Stimulated activated CD4-positive, alpha-beta T cell treated with anti-CD3 and anti-CD28 coated beads, Interleukin-12 subunit alpha, Interleukin-12 subunit beta, amount 100 ng/mL, for 24 hours (primary cell): Measurements from ENCODE around the gene RPS6KA4.

ENCODE experiments used
- DNase-seq, 2 experiments: peaks; one replicate each; pipeline ENCODE4 v3.0.0-alpha.2; 2020; ENCODE audit warnings: low read depth in 2 of 2

Gene RPS6KA4

DNA sequence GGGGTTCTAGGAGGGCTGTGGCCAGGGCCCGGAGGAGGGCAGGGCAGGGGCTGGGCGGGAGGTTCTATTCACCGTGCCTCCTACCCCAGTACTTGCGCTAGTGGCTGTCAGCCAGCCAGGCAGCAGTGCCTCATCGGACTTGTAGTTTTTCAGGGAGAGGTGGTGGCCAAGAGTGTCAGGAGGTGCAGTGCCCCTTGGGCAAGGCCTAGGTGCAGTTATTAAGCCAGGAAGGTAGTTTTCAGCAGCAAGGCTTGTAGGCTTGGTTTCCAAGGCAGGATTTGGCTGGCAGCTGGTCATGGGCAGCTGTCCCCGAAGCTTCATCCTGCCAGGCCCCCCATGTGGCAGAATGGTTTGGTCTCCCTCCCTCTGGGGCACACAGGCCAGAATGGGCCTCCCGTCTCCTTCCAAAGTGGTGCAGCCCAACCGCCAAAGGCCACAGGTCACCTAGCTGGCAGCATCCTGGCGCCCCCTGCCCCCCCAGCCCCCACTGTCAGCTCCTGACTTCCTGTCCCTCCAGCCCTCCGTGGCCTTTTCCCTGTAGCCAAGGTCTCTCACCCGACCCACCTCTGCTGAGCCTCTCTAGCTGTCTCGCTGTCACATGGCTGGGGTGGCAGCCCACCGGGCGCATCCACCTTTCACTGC, 10.5 kb upstream of the RPS6KA4 start:
- DNase-seq = no peak

DNA sequence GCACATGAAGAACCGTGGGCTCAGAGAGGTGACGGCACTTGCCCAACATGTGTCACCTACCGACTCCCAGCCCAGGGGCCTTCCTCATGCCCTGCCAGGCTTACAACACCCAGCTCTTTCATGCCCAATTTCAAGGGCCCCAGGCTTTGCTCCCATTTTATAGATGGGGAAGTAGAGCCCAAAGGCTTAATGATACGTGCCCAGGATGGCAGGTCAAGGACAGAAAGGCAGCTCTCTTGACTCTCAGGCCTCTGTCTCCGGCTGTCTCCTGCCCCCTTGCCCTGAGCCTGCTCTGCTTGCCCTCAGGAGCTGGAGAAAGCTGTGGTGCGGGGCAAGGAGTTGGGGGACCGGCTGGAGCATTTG, 10.0 kb upstream of the RPS6KA4 start:
- DNase-seq = no peak

DNA sequence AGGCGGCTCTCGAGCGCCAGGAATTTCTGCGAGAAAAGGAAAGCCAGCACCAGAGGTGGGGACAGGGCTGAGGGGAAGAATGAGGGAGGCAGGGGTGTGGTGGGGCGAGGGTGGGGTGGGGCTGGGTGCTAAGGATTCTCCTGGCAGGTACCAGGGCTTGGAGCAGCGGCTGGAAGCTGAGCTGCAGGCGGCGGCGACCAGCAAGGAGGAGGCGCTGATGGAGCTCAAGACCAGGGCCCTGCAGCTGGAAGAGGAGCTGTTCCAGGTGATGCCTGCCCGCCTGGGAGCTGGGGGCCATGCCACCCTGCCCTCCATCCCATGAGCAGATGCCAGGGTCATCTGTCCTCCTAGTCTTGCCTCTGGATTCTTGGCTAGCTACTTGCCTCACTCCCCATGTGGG, 9.6 kb upstream of the RPS6KA4 start:
- no peak for DNase-seq

DNA sequence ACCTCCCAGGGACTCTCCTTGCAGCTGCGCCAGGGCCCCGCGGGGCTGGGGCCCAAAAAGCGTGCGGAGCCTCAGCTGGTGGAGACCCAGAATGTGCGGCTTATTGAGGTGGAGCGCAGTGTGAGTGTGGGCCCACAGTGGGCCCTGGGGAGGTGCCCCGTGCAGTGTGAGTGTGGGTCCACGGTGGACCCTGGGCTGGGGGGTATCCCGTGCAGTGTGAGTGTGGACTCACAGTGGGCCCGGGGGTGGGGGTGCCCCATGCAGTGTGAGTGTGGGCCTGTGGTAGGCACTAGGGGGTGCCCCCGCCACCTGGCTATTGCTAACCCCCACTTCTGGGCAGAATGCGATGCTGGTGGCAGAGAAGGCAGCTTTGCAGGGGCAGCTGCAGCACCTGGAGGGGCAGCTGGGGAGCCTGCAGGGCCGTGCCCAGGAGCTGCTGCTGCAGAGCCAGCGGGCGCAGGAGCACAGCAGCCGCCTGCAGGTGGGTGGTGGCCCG, 7.8 kb upstream of the RPS6KA4 start:
- DNase-seq = no peak

DNA sequence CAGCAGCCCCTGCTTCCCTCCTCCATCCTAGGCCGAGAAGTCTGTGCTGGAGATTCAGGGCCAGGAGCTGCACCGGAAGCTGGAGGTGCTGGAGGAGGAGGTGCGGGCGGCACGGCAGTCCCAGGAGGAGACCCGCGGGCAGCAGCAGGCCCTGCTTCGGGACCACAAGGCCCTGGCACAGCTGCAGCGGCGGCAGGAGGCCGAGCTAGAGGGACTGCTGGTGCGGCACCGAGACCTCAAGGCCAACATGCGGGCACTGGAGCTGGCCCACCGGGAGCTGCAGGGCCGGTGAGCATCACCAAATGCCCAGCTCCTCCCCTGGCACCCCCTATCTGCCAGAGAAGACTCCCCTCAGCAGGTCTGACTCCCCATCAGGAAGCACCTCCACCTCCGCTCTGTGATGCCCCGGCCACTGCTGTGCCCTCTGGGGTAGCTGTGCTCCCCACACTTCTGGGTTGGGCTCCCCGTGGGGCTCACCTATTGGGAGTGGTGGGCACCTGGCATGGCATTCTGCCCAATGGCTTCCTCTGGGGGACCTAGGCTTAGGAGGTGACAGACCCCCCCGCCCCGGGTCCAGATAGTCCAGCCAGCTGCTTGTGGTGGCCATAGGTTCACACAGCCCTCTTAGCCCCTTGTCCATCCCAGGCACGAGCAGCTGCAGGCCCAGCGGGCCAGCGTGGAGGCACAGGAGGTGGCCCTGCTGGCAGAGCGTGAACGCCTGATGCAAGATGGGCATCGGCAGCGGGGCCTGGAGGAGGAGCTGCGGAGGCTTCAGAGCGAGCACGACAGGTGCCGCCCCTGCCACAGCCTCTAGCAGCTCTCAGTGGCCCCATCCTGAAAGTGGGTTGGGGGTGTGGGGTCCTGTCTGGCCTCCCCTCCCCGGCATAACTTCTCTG, 6.6 kb upstream of the RPS6KA4 start:
- DNase-seq = no peak

DNA sequence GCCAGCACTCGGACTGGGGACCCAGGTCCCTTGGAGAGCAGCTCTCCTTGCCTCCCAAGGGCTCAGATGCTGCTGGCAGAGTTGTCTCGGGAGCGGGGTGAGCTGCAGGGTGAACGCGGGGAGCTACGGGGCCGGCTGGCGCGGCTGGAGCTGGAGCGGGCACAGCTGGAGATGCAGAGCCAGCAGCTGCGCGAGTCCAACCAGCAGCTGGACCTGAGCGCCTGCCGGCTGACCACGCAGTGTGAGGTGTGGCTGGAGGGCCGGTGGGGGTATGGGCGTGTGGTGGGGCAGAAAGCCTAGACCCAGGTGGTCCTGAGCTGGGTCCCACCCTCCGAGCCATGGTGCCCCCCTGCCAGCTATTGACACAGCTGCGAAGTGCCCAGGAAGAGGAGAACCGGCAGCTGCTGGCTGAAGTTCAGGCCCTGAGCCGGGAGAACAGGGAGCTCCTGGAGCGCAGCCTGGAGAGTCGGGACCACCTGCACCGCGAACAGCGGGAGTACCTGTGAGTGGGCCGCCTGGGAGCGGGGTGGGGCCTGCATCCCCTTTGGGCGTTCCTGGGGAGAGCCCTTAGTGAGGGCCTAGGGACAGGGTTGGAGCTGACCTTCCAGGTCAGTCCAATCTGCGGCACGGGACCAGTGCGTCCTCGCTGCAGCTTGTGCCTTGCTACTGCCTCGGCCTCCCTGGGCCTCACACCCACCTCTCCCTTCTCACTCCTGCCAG, 5.8 kb upstream of the RPS6KA4 start:
- DNase-seq = no peak

DNA sequence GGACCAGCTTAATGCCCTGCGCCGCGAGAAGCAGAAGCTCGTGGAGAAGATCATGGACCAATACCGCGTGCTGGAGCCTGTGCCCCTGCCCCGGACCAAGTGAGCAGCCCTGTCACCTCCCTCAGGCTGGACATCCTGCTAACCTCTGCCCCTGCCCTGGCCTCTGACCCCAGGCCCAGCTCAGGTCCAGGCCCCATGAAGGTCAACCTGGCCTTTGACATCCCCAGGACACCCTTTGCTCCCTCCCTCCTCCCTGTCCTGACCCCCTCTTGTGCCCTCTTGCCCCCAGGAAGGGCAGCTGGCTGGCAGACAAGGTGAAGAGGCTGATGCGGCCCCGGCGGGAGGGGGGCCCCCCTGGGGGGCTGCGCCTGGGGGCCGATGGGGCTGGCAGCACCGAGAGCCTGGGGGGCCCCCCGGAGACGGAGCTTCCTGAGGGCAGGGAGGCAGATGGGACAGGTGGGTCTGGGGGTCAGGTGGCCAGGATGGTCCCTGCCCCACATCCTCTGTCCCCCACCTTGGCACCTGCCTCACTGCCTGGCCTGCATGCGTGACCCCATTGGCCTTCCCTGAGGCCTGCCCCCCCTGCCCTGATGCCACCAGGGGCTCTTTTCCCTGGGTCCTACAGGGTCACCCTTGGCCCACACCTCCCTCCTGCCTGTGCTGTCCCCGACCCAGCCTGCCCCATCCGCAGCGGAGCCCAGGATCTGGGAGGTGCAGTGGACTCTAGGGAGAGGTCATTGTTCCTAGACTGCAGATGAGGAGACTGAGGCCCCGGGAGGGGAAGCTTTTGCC, 5.1 kb upstream of the RPS6KA4 start:
- no peak for DNase-seq

DNA sequence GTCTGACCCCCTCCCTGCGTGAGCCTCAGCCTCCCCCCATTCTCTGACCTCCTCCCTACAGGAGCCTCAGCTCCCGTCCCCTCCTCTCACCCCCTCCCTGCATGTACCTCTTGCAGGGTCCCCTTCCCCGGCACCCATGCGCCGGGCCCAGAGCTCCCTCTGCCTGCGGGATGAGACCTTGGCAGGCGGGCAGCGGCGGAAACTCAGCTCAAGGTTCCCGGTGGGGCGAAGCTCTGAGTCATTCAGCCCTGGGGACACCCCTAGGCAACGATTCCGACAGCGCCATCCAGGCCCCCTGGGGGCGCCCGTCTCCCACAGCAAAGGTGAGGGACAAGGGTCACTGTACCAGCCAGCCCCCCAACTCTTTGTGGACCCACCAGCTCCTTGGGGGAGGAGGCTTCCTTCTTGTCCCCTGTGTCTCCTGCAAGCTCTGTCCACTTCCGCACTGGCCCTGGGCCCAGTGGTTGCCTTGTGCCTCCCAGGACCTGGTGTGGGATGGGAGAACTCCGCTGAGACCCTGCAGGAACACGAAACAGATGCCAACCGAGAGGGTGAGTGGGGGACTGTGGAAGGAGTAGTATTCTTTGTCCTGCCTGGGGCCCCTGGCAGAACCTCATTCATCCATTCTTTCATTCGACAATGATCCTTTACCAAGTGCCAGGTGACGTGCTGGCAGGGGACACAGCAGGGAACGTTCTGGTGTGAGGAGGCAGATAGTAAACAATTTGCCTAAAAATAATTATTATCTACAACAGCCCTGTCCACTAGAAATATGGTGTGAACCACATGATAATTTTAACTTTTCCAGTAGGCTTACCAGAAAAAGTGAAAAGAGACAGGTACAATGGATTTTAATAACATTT, 3.7 kb upstream of the RPS6KA4 start:
- DNase-seq = no peak

DNA sequence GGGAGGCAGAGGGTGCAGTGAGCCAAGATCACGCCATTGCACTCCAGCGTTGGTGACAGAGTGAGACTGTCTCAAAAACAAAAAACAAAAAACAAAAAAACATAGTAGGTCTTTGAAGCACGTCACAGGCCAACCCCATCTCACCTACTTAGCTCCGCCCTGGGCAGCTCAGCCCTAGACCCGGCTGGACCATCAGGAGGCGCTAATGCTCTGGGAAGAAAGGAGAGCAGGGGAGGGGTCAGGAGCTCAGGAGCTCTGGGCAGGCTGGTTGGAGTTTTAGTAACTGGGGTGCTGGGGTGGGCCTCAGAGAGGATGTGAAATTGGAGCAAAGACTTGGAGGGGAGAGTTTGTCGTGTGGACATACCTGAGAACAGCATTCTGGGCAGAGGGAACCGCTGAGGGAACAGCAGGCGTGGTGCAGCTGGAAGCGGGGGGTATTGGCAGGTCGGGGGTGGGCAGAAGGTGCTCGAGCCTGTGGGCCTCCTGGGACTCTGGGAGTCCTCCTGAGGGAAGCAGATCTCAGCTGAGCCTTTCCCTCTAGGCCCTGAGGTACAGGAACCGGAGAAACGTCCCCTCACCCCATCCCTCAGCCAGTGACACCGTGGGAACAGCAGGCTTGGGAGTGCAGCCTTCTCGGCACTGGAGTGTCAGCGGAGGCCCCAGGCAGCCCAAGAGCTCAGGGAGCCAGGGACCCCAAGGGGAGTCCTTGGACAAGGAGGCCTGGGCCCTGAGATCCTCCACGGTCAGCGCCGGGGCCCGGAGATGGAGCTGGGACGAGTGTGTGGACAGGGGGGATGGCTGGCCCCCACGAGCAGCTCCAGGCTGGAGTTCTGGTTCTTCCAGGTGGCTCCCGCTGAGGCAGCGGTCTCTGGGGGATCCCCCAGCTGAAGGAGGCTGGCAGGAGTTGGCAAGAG, 2.2 kb upstream of the RPS6KA4 start:
- DNase-seq = peak in 1 of 2 experiments; percentile 30

DNA sequence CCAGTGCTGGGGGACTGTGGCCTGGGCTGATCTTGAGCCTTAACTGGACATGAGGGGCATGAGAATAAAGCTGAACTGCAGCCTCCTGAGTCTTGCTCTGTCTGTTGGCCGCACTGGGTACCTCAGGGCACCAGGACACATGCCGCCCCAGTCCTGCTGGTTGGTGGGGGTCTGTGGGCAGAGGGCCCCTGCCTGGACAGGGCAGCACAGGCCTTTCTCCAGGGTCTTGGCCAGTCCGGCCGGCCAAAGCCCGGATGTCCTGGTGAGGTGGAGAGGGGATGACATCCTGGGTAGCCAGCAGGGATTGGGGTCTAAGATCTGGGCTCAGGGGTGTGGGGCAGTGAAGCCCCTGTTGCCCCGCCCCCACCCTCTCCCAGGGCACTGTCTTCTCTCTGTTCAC, 1.5 kb upstream of the RPS6KA4 start:
- no peak for DNase-seq

DNA sequence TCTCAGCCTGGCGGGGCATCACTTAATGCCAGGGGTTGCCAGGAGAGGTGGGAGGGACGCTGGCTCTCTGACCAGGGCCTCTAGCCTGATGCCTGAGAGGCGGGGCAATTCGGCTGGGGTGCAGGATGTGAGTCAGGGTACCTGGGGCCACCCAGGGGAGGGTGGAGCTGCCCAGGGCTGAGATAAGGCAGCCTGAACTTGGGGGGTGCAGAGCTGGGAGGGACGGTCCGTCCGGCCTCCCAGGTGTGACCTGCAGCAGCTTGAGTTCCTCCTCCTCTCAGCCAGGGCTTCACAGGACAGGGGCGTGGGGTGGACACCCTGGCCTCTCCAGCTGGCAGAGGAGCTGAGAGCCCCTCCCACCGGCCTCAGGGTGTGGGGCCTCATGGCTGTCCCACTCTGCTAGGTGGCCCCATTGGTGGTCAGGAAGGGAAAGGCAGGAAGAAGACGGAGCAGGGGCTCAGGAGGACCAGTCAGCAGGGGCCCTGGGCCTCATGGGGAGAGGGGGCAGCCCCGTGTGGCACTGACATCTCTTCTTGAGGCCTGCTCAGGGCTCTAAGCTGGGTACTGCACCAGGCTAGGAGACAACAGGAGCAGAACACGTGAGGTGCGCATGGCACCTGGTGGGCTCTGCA, 942 bp upstream of the RPS6KA4 start:
- DNase-seq = peak in 1 of 2 experiments; percentile 48

DNA sequence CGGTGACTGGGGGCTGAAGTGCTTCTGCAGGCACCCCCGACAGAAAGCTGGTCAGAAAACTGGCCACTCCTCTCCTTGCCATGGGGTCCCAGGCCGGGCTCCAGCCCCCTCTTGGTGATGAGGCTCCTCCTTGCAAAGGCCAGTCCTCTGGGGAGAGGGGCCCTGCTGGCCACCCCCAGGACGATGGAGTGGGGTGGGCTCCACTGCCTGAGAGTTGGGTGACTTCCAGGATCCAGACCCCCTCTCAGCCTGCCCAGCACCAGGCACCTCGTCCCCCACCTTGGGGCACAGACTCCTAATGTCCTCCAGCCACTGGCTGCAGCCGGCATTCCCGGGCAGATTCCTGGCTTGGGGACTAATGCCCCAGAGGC, 441 bp upstream of the RPS6KA4 start:
- no peak for DNase-seq

DNA sequence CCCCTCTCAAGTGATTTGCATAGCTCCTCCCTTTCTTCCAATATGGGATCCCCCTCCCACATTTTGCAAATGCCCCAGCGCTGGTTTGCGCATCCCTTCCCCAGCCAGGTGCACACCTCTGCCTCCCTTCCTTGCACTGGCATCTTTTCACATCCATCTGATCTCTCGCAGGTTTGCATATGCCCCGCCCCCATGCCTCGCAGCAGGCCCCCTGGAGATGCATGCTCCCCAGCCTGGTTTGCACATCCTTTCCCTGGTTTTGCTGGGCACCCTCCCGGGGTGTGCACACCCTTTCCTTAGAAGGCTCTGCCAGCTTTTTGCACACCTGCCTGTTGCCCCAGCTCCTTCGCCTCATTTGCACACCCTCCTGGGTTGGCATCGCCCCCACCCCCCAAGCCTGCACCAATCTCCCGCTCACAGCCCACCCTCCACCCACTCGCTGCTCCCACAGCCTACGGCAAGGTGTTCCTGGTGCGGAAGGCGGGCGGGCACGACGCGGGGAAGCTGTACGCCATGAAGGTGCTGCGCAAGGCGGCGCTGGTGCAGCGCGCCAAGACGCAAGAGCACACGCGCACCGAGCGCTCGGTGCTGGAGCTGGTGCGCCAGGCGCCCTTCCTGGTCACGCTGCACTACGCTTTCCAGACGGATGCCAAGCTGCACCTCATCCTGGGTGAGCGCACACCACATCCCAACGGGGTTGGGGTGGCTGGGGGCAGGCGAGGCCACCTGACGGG, 917 bp downstream of the RPS6KA4 start:
- DNase-seq = peak in 1 of 2 experiments; percentile 15

DNA sequence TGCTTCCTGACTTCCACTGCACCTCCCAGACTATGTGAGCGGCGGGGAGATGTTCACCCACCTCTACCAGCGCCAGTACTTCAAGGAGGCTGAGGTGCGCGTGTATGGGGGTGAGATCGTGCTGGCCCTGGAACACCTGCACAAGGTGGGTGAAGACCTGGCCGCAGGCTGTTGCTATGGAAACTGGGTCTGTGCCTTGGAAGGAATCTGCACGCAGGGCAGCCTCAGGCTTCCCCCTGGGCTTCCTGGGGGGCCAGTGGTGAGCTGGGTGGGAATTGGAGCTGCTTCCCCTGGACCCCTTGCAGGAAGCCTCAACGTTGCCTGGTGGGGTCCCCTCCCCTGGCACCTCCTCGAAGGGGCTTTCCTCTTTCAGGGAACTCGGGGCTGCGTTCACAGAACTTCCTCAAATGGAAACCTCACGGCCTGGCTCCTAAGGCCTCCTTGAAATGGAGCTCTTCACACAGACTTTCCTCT, 1.5 kb downstream of the RPS6KA4 start:
- DNase-seq = no peak

DNA sequence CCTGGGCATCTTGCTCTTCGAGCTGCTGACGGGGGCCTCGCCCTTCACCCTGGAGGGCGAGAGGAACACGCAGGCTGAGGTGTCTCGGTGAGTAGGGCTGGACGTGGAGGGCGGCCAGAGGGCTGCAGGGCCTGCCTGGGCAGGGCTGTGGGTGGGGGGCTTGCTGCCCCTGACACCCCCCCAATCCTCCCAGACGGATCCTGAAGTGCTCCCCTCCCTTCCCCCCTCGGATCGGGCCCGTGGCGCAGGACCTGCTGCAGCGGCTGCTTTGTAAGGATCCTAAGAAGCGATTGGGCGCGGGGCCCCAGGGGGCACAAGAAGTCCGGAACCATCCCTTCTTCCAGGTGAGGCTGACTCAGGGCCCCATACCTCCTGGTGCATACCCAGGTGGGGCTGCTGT, 2.7 kb downstream of the RPS6KA4 start:
- no peak for DNase-seq

DNA sequence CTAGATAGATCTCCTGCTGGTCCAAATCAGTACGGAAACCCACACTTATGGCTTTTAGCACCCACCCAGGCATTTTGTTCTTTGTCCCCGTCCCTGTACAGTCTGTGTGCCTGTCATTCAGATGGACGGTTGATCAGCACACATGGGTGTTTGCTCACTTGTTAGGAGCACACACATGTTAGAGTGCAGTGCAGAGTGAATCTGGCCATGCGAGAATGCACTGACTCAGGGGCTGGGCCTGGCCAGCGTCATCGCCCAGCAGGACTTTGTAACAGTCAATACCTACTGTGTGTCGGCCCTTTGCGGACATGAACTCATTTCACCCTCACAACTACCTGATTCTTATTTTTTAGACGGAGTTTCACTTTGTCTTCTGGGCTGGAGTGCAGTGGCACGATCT, 3.4 kb downstream of the RPS6KA4 start:
- DNase-seq = no peak

DNA sequence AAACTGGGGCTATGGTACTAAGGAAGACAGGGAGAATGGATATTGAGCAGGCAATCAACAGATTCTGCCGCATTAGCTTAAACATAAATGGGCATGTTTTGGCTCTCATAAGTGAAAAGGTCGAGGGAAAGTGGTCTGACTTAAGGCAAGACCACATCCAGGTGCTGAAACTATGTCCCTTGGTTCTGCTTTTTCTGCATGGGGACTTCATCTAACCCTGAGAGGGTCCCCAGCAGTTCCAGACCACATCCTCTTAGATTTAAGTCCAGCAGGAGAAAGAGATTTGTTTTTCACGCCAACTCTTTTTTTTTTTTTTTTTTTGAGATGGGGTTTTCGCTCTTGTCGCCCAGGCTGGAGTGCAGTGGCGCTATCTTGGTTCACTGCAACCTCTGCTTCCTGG, 5.5 kb downstream of the RPS6KA4 start:
- no peak for DNase-seq

DNA sequence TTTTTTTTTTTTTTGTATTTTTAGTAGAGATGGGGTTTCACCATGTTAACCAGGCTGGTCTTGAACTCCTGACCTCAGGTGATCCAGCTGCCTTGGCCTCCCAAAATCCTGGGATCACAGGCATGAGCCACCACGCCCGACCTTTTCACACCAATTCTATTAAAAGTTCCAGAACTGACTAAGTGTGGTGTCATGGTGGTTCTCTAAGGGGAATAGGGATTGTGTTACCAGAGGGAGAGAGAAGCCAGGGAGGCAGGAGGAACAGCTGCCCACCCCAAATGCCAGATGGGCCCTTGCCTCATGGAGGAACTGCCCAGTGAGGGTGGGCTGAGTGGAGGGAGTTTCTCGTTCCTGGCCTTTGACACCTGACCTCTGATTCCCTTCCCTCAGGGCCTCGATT, 5.9 kb downstream of the RPS6KA4 start:
- DNase-seq = no peak
